Endothelial cell of umbilical vein (primary cell): ENCODE data around the gene BNC2. TPM values are rescaled to one million over a fixed set of nuclear protein-coding genes. Genes with fewer than 3 reads are reported as not detected.

Experiments
- BruUV-seq: library from RNA; stranded (reverse); fragments of 400-500 nt; replicated peaks from 2 replicates; lab custom pipeline; 2021; lab: Mats Ljungman, UMichigan
- CTCF ChIA-PET: fragments of 300-600, 350-600 bp; sonication (Branson Sonifier 250); formaldehyde crosslinking; loops from one replicate; lab custom pipeline; 2021; ENCODE audit warnings: antibody characterized with exemption, inconsistent platforms; lab: Charles Lee
- POLR2A ChIA-PET: fragments of 300-600, 350-600 bp; sonication (Branson Sonifier 250); formaldehyde crosslinking; loops from one replicate; lab custom pipeline; 2021; ENCODE audit warnings: antibody characterized with exemption, inconsistent platforms; lab: Charles Lee
- DNase-seq: peaks from one replicate; pipeline ENCODE4 v3.0.0-alpha.2; 2011; ENCODE audit warnings: low read depth, low spot score
- FAIRE-seq: peaks from 2 replicates; lab custom pipeline; 2011; peaks lifted over from hg19 to GRCh38; lab: Jason Lieb, UNC
- H2AFZ ChIP-seq: 2 replicates; pipeline ENCODE4 v1.6.0; 2012; ENCODE audit warnings: low read depth, low read length, control low read depth, inconsistent platforms
- H3K27ac ChIP-seq: 2 replicates; pipeline ENCODE4 v1.5.1; 2011; ENCODE audit warnings: low read depth, mild to moderate bottlenecking, control low read depth, low read length, moderate library complexity; ENCODE audit not compliant: insufficient read depth
- H3K27me3 ChIP-seq, 2 experiments: 2 replicates each; pipeline versions ENCODE4 v1.6.0 to v1.6.1; 2011; ENCODE audit warnings: low read length in 2 of 2, mixed read lengths in 1 of 2; ENCODE audit not compliant: control insufficient read depth in 2 of 2, insufficient read depth in 2 of 2
- H3K36me3 ChIP-seq, 2 experiments: 2 replicates in 1 of 2; 3 replicates in 1 of 2; pipeline ENCODE4 v1.5.1; 2011; ENCODE audit warnings: low read length in 2 of 2, mild to moderate bottlenecking in 1 of 2, moderate library complexity in 1 of 2; ENCODE audit not compliant: control insufficient read depth in 2 of 2, insufficient read depth in 2 of 2; ENCODE audit errors: extremely low read depth in 1 of 2
- H3K4me1 ChIP-seq: 3 replicates; pipeline ENCODE4 v1.5.1; 2011; ENCODE audit warnings: mild to moderate bottlenecking, low read length; ENCODE audit not compliant: control insufficient read depth, insufficient read depth; ENCODE audit errors: extremely low read depth
- H3K4me2 ChIP-seq: 2 replicates; pipeline ENCODE4 v1.6.1; 2011; ENCODE audit warnings: low read length, control low read depth, mixed read lengths; ENCODE audit not compliant: insufficient read depth
- H3K4me3 ChIP-seq, 3 experiments: fragments of 200-600 bp in 1 of 3; sonication (generic), shearing (Covaris generic) in 1 of 3; replicated peaks in 1 of 3; 2 replicates each; pipeline ENCODE4 v1.5.1; 2011 to 2016; ENCODE audit warnings: control low read depth in 3 of 3, low read length in 3 of 3, mild to moderate bottlenecking in 2 of 3, inconsistent platforms in 1 of 3, low read depth in 1 of 3, moderate library complexity in 1 of 3; ENCODE audit not compliant: insufficient read depth in 1 of 3
- H3K79me2 ChIP-seq: 2 replicates; pipeline ENCODE4 v1.6.0; 2012; ENCODE audit warnings: low read length, inconsistent platforms; ENCODE audit not compliant: control insufficient read depth, insufficient read depth
- H3K9ac ChIP-seq: replicated peaks from 2 replicates; pipeline ENCODE3; 2011; ENCODE audit warnings: low read length, control low read depth; ENCODE audit not compliant: insufficient read depth; ENCODE audit errors: extremely low read depth
- H3K9me1 ChIP-seq: replicated peaks from 3 replicates; pipeline ENCODE4 v1.6.0; 2011; ENCODE audit warnings: mild to moderate bottlenecking, low read length; ENCODE audit not compliant: control insufficient read depth, insufficient read depth; ENCODE audit errors: extremely low read depth
- H3K9me3 ChIP-seq: replicated peaks from 2 replicates; pipeline ENCODE4 v1.5.1; 2012; ENCODE audit warnings: low read length, inconsistent platforms; ENCODE audit not compliant: control insufficient read depth, insufficient read depth
- H4K20me1 ChIP-seq: replicated peaks from 2 replicates; pipeline ENCODE3; 2011; ENCODE audit warnings: mild to moderate bottlenecking, low read length; ENCODE audit not compliant: control insufficient read depth, insufficient read depth; ENCODE audit errors: extremely low read depth
- JUN ChIP-seq: IDR thresholded peaks from 2 replicates; pipeline ENCODE4 v1.6.1; 2011; ENCODE audit warnings: borderline replicate concordance, low read depth; ENCODE audit not compliant: insufficient read length, insufficient read depth
- MYC ChIP-seq: IDR thresholded peaks from one replicate; pipeline ENCODE4 v1.6.1; 2011; ENCODE audit warnings: mild to moderate bottlenecking, low read depth, low read length
- POLR2A ChIP-seq: IDR thresholded peaks from 2 replicates; pipeline ENCODE4 v1.6.1; 2012; ENCODE audit warnings: low read depth, mild to moderate bottlenecking, control low read depth, low read length
- POLR2AphosphoS5 ChIP-seq: IDR thresholded peaks from 2 replicates; pipeline ENCODE4 v1.6.1; 2012; ENCODE audit warnings: low read depth, mild to moderate bottlenecking, control low read depth, low read length, moderate library complexity; ENCODE audit not compliant: insufficient read depth
- dilution Hi-C: fragments of 300-500 bp; cut with MboI; formaldehyde crosslinking; loops from one replicate; pipeline ENCODE4 v1.15.0; 2019; ENCODE audit warnings: low sequenced_read_pairs; ENCODE audit not compliant: extremely low pct_ligation_motif_present
- intact Hi-C: fragments of 100-400 bp; cut with micrococcal nuclease; formaldehyde crosslinking; loops from one replicate; pipeline ENCODE4 v1.10.0; 2022
- polyA plus RNA-seq, 4 experiments: library from polyadenylated mRNA; depleted of rRNA in 3 of 4; stranded (reverse) in 3 of 4; unstranded in 1 of 4; fragments of >200 nt; gene quantifications; 2 replicates each; pipeline versions ENCODE4 v1.2.1 to v1.2.3, GENCODE V29; 2011 to 2012; ENCODE audit warnings: missing spikeins in 1 of 4
- total RNA-seq: library from RNA; stranded (reverse); gene quantifications from 2 replicates; pipeline ENCODE4 v1.2.3, GENCODE V29; 2021
- TF ChIP-seq, protein P1 (sequence below): IDR thresholded peaks from 2 replicates; pipeline ENCODE4 v1.6.1; 2011; ENCODE audit not compliant: insufficient read depth, insufficient read length
- TF ChIP-seq, protein P2 (sequence below), 2 donors: IDR thresholded peaks; 1 replicate in 1 of 2; 2 replicates in 1 of 2; pipeline ENCODE4 v1.5.1; 2011; ENCODE audit warnings: low read length in 2 of 2, mild to moderate bottlenecking in 2 of 2, moderate library complexity in 2 of 2, control low read depth in 1 of 2, inconsistent platforms in 1 of 2, low read depth in 1 of 2; ENCODE audit not compliant: insufficient read depth in 1 of 2; ENCODE audit errors: extremely low read depth in 1 of 2

BNC2 gene
- total and polyA plus RNA-seq, 2 donors (not counting 3 experiments of a cell fraction or from before 2014, with no cell fraction given) = 12.1 to 34.3 TPM

DNA sequence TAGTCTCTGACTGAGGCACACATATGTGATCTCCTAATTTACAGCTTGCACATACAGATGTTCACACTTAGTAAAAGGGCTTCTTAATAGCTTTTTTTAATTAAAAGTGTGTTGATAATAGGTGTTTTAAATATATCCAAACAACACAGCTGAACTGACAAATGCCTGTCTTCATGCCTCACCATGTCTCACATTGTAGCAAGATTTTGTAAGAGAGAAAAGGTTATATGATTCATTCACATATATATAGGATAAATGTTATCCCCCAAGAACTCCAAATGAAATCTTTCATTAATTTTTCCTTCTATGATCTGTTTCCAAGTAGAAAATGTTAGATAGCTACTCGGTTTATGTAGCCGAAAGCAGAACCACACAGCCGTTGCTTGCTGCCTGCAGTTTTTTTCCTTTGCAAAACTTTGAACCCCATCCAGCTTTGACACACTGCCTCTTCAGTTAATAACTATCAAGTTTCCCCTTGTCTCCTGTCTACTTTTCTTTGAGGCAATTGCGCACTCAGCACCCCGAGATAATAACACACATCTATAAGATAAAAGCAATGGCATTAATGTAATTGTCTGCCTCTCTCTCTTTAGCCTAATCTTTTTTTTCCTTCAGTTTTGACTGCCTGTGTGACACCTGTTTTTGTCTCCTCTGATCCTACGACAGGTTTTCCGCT is 299.2 kb downstream of the BNC2 start:
- no peak overlapping the region for H3K27ac ChIP-seq
- H3K27me3 ChIP-seq = no peaks in the 10 kb centered on the region
- no peaks in the 10 kb centered on the region for H3K36me3 ChIP-seq
- H3K4me3 ChIP-seq = no peak overlapping the region
- DNase-seq (no peak), FAIRE-seq (no peak)
- dilution Hi-C loops (no loop called here), intact Hi-C loops (no loop called here)
- ChIA-PET CTCF (no interaction called here), POLR2A (no interaction called here)
- no peaks in the 10 kb centered on the region for H3K9me3 ChIP-seq
- BruUV-seq = no TSS peak
- no peaks in the 10 kb centered on the region for H3K4me1 ChIP-seq
- TF ChIP-seq MYC = no peak
- H3K4me2 ChIP-seq = no peak overlapping the region
- peaks cover 4% of the 10 kb centered on the region for H3K9me1 ChIP-seq
- H3K9ac ChIP-seq = no peak overlapping the region
- peaks cover 2% of the 10 kb centered on the region for H4K20me1 ChIP-seq
- no peaks in the 10 kb centered on the region for H3K79me2 ChIP-seq
- H2AFZ ChIP-seq = no peak overlapping the region

DNA sequence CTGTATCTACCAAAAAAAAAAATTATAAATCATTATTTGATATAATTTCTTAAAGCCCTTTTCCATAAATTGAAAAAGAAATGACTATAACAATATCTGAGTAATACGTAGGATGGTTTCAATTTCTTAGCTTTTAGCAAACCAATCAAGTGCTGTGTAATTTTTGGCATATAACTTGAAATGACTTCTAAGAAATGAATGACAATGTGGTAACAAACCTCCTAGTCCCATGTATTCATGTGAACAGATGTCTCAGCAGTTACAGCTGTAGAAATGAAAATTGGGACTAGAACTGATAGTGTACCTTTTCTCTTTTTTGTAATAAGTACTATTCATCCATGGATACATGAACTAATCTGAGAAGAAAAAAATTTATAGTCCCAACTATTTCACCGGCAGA is 307.0 kb downstream of the BNC2 start:
- BruUV-seq = no TSS peak
- POLR2A ChIA-PET = no interaction called here
- no peak for DNase-seq

More for the DNA sequence above, 307.0 kb downstream of the BNC2 start:
- Histone ChIP-seq H3K27ac (no peak overlapping the region), H3K9me3 (no peaks in the 10 kb centered on the region), H3K9ac (no peak overlapping the region), H3K9me1 (no peaks in the 10 kb centered on the region), H3K4me1 (no peaks in the 10 kb centered on the region), H3K27me3 (no peaks in the 10 kb centered on the region), H3K4me2 (no peak overlapping the region), H3K79me2 (no peaks in the 10 kb centered on the region), H2AFZ (no peak overlapping the region), H3K4me3 (no peak overlapping the region), H3K36me3 (no peaks in the 10 kb centered on the region), H4K20me1 (no peaks in the 10 kb centered on the region)
- TF ChIP-seq MYC = no peak
- TF ChIP-seq, protein P1, sequence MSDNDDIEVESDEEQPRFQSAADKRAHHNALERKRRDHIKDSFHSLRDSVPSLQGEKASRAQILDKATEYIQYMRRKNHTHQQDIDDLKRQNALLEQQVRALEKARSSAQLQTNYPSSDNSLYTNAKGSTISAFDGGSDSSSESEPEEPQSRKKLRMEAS = no peak
- no peak for TF ChIP-seq POLR2A
- TF ChIP-seq POLR2AphosphoS5 = no peak
- no peak for TF ChIP-seq JUN
- TF ChIP-seq, protein P2, sequence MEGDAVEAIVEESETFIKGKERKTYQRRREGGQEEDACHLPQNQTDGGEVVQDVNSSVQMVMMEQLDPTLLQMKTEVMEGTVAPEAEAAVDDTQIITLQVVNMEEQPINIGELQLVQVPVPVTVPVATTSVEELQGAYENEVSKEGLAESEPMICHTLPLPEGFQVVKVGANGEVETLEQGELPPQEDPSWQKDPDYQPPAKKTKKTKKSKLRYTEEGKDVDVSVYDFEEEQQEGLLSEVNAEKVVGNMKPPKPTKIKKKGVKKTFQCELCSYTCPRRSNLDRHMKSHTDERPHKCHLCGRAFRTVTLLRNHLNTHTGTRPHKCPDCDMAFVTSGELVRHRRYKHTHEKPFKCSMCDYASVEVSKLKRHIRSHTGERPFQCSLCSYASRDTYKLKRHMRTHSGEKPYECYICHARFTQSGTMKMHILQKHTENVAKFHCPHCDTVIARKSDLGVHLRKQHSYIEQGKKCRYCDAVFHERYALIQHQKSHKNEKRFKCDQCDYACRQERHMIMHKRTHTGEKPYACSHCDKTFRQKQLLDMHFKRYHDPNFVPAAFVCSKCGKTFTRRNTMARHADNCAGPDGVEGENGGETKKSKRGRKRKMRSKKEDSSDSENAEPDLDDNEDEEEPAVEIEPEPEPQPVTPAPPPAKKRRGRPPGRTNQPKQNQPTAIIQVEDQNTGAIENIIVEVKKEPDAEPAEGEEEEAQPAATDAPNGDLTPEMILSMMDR (IDR thresholded peaks at IDR 0.05; ENCODE audit: extremely low read depth in 1 of 2, insufficient read depth in 1 of 2, low read depth in 1 of 2, low read length in 2 of 2) = no peak
- FAIRE-seq = no peak
- CTCF ChIA-PET = interaction anchor here (1.0 kb wide), 1 partner anchor 12 kb away, joined by 3 read pairs; no protein-coding TSS in a partner anchor
- intact Hi-C loops (no loop called here), dilution Hi-C loops (no loop called here)
